ENCODE data around the gene FLT3LG.
"Not testable (repeated sequence)": the region's sequence is repeated elsewhere in the genome, so short reads cannot be mapped to it uniquely, and the experiment has no call there.

FLT3LG gene

GRCh38 chr19:49453013-49453756 lies 20.8 kb upstream of the FLT3LG start, which contains the start of gene ALDH16A1:
Gene ALDH16A1 (plus strand): TSS chr19:49453225. CDS start chr19:49453332, 107 bp downstream.
- POLR2A ChIA-PET: interaction anchor here (0.6 to 4.7 kb wide), 30 partner anchors 8 to 397 kb away, joined by 3 to 41 read pairs (median 5); partner anchors contain the start of genes FLT3LG, GFY, RPS11 and SLC17A7
- CTCF ChIA-PET: interaction anchor here (1.1 to 2.3 kb wide), 4 partner anchors 8 to 23 kb away, joined by 3 to 6 read pairs (median 5); partner anchors contain the start of gene FLT3LG
- TF ChIP-seq NFRKB (IDR thresholded peaks at IDR 0.05) (no peak), L3MBTL2 (conservative IDR thresholded peaks at IDR 0.05) (peak; percentile 87)
- peak; percentile 96 for DNase-seq (ENCODE audit: extremely low spot score)

- ChIA-PET POLR2A (interaction anchor here (0.7 to 4.7 kb wide), 27 partner anchors 8 to 727 kb away, joined by 3 to 41 read pairs (median 5); partner anchors contain the start of genes FLT3LG, GFY, RPS11 and SLC17A7), CTCF (interaction anchor here (1.2 to 2.3 kb wide), 3 partner anchors 9 to 22 kb away, joined by 3 to 6 read pairs (median 6); no protein-coding TSS in a partner anchor)
- no peak for DNase-seq (ENCODE audit: extremely low spot score)
- TF ChIP-seq SP1 (IDR thresholded peaks at IDR 0.05) (no peak), TARDBP (IDR thresholded peaks at IDR 0.05) (no peak), FOXK2 (IDR thresholded peaks at IDR 0.05) (no peak), FOXA1 (IDR thresholded peaks at IDR 0.05) (no peak), PKNOX1 (IDR thresholded peaks at IDR 0.05) (no peak), FOXM1 (IDR thresholded peaks at IDR 0.05; ENCODE audit: borderline replicate concordance) (no peak), ZNF384 (IDR thresholded peaks at IDR 0.05) (no peak), HDGF (IDR thresholded peaks at IDR 0.05; ENCODE audit: borderline replicate concordance) (no peak), SUZ12 (IDR thresholded peaks at IDR 0.05) (no peak), CTBP1 (IDR thresholded peaks at IDR 0.05; ENCODE audit: borderline replicate concordance) (no peak), BHLHE40 (IDR thresholded peaks at IDR 0.05; ENCODE audit: borderline replicate concordance) (no peak), ELF4 (IDR thresholded peaks at IDR 0.05) (no peak; the same call in 1 of the 2 replicates)
Measured at GRCh38 chr19:49453757-49454240, 20.2 kb upstream of the FLT3LG start.

GRCh38 chr19:49455773-49456172 lies 18.2 kb upstream of the FLT3LG start:
- DNase-seq (ENCODE audit: extremely low spot score): no peak
- no peak for TF ChIP-seq CTBP1 (IDR thresholded peaks at IDR 0.05; ENCODE audit: borderline replicate concordance)

GRCh38 chr19:49456326-49456725 lies 17.7 kb upstream of the FLT3LG start:
- ChIA-PET POLR2A (interaction anchor here (1.3 to 2.3 kb wide), 2 partner anchors 12 to 39 kb away, joined by 3 to 4 read pairs; no protein-coding TSS in a partner anchor), CTCF (no interaction called here)
- TF ChIP-seq FOXA1 (IDR thresholded peaks at IDR 0.05): no peak
- TF ChIP-seq L3MBTL2 (conservative IDR thresholded peaks at IDR 0.05): no peak
- TF ChIP-seq FOXK2 (IDR thresholded peaks at IDR 0.05): no peak
- TF ChIP-seq SUZ12 (IDR thresholded peaks at IDR 0.05): no peak
- no peak for TF ChIP-seq PKNOX1 (IDR thresholded peaks at IDR 0.05)
- no peak for TF ChIP-seq ARNT (IDR thresholded peaks at IDR 0.05)
- TF ChIP-seq ELF4 (IDR thresholded peaks at IDR 0.05): no peak
- no peak for TF ChIP-seq LEF1 (IDR thresholded peaks at IDR 0.05; ENCODE audit: borderline replicate concordance)
- no peak for TF ChIP-seq NFRKB (IDR thresholded peaks at IDR 0.05)
- TF ChIP-seq CTBP1 (IDR thresholded peaks at IDR 0.05; ENCODE audit: borderline replicate concordance): no peak
- TF ChIP-seq FOXM1 (IDR thresholded peaks at IDR 0.05; ENCODE audit: borderline replicate concordance): no peak
- TF ChIP-seq ZNF384 (IDR thresholded peaks at IDR 0.05): no peak
- TF ChIP-seq TARDBP (IDR thresholded peaks at IDR 0.05): no peak
- no peak for TF ChIP-seq HDGF (IDR thresholded peaks at IDR 0.05; ENCODE audit: borderline replicate concordance)
- TF ChIP-seq SP1 (IDR thresholded peaks at IDR 0.05): no peak
- no peak for TF ChIP-seq BHLHE40 (IDR thresholded peaks at IDR 0.05; ENCODE audit: borderline replicate concordance)
- no peak for DNase-seq (ENCODE audit: extremely low spot score)

More at GRCh38 chr19:49455773-49456172, 18.2 kb upstream of the FLT3LG start:
- POLR2A ChIA-PET: interaction anchor here (1.3 to 2.3 kb wide), 2 partner anchors 13 to 40 kb away, joined by 3 to 4 read pairs; no protein-coding TSS in a partner anchor
- CTCF ChIA-PET: no interaction called here

GRCh38 chr19:49458567-49458903 lies 15.5 kb upstream of the FLT3LG start:
- ChIA-PET CTCF (no interaction called here), POLR2A (interaction anchor here (1.0 kb wide), 1 partner anchor 18 kb away, joined by 4 read pairs; no protein-coding TSS in a partner anchor)
- DNase-seq (ENCODE audit: extremely low spot score): no peak
- TF ChIP-seq FOXA1 (IDR thresholded peaks at IDR 0.05): no peak

GRCh38 chr19:49459388-49459787 lies 14.6 kb upstream of the FLT3LG start:
- ChIA-PET CTCF (no interaction called here), POLR2A (interaction anchor here (1.0 kb wide), 1 partner anchor 7 kb away, joined by 4 read pairs; no protein-coding TSS in a partner anchor)
- DNase-seq (ENCODE audit: extremely low spot score): no peak
- TF ChIP-seq BHLHE40 (IDR thresholded peaks at IDR 0.05; ENCODE audit: borderline replicate concordance) (no peak), FOXM1 (IDR thresholded peaks at IDR 0.05; ENCODE audit: borderline replicate concordance) (no peak), ZNF384 (IDR thresholded peaks at IDR 0.05) (no peak), SUZ12 (IDR thresholded peaks at IDR 0.05) (no peak), CTBP1 (IDR thresholded peaks at IDR 0.05; ENCODE audit: borderline replicate concordance) (no peak), PKNOX1 (IDR thresholded peaks at IDR 0.05) (no peak), ELF4 (IDR thresholded peaks at IDR 0.05) (no peak)

- CTCF ChIA-PET; DNase-seq (ENCODE audit: extremely low spot score): not testable (repeated sequence)
- POLR2A ChIA-PET: interaction anchor here (0.8 kb wide), 1 partner anchor 8 kb away, joined by 4 read pairs; the partner anchor contains the start of gene ALDH16A1
Measured at GRCh38 chr19:49461130-49461529, 12.9 kb upstream of the FLT3LG start.

All from HEK293T (cell line).